NCI-H146 (cell line): ENCODE measurements around the gene CCDC148.
"Not testable (repeated sequence)": the region's sequence is repeated elsewhere in the genome, so short reads cannot be mapped to it uniquely, and the experiment has no call there.

ENCODE experiments used
- DNase-seq: peaks from one replicate; lab custom pipeline; 2025; lab: John Stamatoyannopoulos, UW

CCDC148 gene

DNA sequence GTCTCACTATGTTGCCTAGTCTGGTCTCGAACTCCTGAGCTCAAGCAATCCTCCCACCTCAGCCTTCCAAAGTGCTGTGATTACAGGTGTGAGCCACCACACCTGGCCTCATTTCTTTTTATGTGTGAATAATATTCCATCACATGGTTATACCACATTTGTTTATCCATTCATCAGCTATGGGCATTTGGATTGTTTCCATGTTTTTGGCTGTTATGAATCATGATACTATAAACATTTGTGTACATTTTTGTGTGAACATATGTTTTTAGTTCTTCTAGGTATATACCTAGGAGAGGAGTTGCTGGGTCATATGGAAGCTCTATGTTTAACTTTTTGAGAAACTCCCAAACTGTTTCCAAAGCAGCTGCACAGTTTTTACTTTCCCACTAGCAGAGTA is 24.6 kb upstream of the CCDC148 start:
- DNase-seq, result no peak

DNA sequence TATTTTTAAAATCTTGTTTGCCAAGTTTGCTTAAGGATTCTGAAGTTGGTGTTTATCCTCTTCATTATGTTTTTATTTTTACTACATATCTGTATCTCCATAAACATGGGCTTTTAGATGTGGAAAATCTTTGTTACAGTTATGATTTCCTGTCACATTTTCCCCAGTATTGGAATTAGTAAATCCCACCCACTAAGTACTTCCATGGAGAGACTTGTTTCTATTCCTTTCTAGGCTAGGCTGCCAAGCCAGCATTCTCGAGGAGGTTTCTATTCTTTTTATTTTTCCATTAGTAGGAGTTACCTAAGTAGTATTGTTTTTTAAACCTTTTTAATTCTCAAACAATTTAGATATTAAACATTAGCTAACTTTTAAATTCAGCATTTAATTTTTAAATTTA is 22.3 kb upstream of the CCDC148 start:
- DNase-seq, result no peak

DNA sequence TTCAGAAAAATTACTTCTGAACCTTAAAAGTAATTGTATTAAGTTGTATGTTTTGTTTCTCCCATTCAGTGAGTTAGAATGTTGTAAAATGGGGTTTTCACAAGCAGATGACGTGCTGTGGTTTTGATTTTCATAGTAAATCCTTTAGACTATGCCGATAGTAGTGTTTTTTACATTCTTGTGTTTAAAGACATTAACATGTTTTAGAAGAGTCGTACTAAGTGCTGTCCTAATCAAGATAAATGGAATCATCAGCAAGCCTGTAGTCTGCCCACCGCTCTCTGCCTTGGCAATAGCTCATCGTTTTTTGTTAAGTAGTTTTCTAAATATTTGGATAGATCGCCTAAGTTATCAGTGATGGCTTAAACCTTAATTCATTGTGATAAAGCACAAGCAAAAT is 21.7 kb upstream of the CCDC148 start:
- DNase-seq, result no peak

DNA sequence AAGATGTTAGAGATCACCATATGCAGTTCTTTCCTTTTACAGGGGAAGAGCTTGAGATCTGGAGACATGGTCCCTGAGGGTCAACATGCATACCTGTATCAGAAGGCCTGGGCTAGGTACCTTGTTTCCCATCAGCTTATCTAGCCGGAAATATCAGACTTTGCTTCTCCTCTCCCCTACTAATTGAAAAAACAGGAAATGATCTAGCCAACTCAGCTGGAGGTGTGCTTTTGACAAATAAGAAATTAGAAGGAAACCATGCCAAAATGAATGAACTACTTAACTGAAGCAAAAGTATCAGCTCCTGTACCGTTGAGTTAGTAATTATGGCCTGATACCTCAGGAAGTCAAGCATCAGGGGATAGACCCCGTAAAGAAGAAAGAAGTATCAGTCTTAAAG is 20.6 kb upstream of the CCDC148 start:
- DNase-seq, result peak; percentile 8

DNA sequence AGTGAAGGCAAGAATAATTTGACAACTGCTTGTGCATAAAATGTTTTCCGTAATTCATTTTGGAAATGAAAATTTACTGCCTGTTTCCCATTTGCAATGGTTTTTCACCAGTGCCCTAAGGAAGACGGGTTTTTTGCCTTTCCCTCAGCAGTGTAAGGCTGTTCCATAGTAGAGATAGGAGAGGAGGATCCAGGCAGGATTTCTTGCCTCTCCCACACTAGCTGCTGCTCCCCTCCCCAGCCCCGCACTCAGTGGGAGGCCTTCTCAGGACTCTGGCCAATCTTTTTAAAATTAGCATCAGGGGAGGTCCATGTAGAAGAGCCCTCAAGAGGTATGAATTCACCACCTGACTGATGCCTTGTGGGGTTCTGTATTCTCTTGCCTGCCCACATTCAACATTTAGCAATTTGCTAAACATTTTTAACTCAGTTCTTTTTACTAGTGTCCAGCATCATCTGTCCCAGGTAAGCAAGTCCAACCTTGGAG is 18.0 kb upstream of the CCDC148 start:
- DNase-seq, result not testable (repeated sequence)

DNA sequence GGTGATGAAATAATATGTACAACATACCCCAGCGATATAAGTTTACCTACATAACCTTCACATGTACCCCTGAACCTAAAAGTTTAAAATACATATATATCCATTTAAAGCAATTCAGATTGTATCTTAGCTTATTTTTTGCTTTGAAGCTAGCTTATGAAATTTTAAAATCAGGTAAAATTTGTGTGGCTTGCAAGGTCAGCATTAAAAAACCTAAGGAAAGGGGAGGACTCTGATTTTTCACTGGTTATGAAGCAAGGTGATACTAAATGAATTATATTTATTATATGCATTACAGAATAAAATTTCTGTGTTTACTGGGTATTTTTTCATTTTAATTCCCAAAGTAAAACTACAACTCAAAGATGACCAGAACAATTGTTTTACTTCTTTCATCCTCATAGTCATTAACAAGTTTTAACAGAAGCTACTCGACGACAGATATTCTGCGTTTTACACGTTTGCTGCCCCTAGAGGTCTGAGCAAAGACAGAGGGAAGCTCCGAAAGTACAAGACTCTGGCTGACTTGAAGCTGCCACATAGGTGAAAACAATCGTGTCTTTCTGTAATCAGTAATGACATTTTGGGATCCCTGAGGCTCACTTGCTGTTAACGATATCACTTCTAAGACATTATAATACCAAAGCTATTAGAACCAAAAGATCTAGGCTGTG is 17.3 kb upstream of the CCDC148 start:
- no peak for DNase-seq

DNA sequence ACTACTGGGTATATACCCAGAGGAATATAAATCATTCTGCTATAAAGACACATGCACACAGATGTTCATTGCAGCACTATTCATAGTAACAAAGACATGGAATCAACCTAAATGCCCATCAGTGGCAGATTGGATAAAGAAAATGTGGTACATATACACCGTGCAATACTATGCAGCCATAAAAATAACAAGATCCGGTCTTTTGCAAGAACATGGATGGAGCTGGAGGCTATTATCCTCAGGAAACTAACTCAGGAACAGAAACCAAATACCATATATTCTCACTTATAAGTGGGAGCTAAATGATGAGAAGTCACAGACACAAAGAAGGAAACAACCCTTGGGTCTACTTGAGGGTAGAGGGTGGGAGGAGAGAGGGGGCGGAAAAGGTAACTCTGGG is 16.7 kb upstream of the CCDC148 start:
- not testable (repeated sequence) for DNase-seq

DNA sequence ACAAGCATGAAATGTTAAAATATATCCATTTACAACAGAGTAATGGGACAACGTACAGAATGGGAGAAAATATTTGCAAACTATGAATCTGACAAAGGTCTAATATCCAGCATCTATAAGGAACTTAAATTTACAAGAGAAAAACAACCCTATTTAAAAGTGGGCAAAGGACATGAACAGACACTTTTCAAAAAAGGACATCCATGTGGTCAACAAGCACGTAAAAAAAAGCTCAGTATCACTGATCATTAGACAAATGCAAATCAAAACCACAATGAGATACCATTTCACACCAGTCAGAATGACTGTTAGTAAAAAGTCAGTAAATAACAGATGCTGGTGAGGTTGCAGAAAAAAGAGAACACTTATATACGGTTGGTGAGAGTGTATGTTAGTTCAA is 16.3 kb upstream of the CCDC148 start:
- DNase-seq, result not testable (repeated sequence)

DNA sequence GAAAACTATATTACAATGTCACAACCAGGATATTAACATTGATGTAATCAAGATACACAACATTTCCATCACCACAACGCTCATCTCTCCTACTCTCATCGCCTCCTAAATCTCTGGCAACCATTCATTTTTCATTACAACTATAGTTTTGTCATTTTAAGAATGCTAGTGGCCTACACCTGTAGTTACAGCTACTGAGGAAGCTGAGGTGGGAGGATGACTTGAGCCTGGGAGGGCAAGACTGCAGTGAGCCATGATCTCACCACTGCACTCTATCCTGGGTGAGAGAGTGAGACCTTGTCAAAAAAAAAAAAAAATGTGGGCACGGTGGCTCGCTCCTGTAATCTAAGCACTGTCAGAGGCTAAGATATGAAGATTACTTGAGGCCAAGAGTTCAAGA is 10.7 kb upstream of the CCDC148 start:
- DNase-seq, result no peak

DNA sequence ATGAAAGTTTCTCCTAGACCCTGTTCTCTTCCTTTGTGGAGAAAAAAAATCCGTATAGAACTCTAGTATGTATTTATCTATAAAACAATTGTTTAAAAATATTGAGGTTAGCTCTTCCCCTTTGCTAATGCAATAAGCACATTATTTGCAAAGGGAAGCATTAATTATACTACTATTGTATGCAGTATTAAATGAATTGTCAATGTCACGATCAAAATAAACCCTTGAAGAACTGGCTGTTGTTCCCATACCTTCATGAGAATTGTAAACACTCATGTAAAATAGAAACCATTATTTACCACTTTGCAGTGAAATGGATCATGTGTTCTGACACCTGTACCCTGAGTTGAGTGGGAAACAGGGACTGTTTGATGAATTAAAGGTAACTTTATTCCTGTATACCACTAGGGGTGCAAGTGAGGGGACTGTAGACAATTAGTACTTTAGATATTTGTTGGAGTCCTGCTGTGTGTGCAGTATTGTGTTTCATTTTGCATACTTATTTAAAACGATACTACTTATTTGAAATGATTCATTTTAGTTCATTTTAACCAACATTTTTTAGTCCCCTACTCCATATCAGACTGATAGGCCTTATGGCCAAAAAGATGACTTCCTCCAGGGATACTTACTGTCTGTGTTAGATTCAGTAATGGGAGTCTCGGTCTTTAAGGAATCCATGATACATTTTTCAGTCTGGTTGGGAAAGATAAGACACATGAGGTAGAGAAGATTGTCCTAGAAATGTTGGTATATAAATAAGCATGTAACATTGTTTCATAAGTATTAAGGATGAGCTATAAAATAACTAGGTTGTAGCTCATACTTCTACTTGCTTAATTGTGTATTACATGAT is 8.1 kb upstream of the CCDC148 start:
- peak; percentile 32 for DNase-seq

DNA sequence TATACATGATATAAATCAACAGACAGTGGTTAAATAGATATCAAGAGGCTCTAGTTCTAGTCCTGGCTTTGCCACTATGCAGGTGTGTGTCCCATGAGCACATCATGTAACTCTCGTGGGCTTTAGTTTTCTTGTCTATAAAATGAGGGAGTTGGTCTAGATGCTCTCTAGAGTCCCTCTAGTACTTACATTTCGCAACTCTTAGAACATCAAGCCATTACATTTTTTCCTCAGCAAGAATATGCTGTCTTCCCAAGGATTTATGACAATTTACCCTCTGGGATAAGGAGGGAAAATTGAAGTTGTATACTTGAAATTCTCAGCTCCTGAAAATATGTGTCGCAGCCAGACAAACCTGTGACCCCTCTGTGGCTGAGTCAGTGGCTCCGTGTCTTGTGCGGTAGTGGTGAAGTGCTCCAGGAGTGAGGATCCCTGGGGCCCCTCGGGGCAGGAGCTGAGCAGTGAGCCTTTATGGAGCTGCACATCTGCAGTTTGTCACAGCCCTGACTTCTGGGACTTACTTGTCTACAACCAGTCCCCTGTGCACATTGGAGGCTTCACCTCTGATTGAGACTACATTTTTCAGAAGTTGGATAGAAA is 7.0 kb upstream of the CCDC148 start:
- no peak for DNase-seq

DNA sequence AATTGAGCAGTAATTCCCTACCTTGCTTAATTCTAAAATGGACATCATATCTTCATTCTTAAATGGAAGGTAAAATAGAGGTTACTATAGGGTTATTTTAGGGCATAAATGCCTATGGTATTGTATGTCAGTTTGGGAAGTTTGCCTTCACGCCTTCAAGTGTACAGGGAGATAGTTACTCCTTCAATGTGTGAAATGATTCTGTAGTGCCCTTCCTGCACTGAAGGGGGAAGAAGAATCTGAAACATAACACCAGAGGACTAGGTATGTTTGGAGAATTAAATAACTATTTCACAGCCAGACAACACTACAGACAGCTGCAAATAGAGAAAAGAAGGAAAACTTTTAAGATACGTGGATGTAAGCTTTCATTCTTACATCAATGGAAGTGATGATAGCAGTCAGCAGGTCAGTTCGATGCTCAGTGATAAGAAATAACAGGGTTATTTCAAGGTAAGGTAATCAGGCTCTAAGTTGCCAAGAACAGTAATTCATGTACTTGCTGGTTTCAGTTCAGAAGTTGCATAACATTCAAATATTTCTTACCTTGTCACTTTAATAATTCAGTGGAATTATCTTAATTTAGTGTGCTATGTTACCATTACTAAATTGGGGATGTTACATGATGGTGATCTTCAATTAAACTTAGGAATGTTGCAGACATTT is 4.2 kb upstream of the CCDC148 start:
- DNase-seq, result no peak

DNA sequence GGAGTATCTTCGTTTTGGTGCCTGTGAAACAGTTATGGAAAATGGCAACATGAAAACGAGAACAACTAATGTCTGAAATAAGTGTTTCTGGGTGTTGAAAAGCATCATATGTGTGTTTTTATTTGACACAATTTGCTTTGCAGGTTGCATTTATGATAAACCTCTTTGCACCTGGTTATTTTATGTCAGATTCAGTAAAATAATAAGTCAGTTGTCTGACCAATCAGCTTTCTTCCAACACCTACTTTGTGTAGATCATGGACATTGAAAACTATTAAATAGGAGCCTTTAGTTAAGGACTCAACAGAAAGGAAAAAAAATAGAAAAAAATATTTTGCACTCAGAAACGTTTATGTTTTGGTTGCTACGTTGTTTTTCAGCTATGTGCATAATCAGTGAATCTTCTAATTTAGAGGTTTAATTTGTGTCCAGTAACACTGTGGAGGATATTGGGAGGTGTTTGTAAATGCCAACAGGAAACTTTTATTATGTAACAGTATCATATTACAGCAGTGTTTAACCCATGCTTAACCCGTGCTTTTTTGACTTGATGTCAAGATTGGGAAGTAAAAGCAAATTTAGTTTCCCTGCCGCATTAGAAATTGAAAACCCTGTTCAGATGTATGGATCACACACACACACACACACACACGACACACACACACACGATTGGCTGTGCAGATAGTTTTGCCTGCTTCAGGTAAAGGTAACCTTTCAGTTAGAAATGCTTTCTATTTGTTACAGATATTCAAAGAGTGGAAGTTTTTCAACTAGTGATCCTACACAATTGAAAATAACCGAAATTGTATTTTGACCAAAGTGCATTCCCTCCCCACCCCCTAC is 2.8 kb upstream of the CCDC148 start:
- DNase-seq, result no peak

DNA sequence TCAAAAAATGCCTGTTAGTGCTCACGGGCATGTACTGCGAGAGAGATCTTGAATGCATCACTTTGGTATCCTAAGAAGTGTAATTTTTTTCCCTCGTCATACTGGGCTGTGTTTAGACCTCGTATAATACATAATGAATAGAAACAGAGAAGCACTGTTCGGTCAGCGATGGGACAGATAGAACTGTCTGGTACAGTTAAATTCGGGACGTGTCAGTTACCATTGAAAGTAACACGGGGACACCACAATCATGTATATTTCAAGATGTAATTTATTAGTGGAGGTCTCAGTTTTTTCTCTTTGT is 2.0 kb upstream of the CCDC148 start:
- no peak for DNase-seq

DNA sequence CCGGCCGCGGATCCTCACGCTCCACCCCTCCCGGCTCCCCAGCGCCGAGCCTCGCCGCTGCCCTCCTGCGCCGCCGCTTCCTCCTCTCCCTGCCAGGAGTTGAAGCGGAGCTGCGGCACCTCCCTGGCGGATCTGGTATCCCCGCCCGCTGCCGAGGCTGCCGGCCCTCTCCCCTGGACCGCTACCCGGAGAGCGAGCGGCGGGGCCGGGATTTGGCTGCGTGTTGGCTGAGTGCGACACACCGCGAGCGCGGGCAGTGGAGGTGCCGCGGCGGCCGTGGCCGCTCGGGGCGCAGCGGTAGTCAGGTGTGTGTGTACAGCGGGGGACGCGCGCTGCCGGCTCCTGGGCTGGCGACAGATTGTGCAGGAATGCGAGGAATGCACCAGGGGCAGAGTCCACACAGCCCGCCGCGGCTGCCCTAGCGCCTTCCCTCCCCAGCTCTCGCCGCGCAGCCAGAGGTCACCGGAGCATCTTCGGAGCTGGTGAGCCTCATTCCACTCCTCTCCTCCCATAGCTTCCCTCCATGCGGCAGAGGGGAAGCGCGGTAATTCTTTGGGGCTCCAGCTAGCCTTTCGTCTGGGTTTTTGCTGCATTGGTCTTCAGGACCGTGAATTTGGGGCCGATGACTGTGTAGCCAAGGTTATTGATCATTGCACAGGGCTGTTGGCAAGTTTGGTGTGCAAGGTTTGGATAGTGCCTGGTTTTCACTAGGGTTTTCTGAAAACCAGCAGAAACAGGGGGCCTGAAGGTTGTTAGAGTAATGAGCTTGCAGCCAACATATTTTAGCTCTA is 1.5 kb upstream of the CCDC148 start:
- DNase-seq, result peak; percentile 70

DNA sequence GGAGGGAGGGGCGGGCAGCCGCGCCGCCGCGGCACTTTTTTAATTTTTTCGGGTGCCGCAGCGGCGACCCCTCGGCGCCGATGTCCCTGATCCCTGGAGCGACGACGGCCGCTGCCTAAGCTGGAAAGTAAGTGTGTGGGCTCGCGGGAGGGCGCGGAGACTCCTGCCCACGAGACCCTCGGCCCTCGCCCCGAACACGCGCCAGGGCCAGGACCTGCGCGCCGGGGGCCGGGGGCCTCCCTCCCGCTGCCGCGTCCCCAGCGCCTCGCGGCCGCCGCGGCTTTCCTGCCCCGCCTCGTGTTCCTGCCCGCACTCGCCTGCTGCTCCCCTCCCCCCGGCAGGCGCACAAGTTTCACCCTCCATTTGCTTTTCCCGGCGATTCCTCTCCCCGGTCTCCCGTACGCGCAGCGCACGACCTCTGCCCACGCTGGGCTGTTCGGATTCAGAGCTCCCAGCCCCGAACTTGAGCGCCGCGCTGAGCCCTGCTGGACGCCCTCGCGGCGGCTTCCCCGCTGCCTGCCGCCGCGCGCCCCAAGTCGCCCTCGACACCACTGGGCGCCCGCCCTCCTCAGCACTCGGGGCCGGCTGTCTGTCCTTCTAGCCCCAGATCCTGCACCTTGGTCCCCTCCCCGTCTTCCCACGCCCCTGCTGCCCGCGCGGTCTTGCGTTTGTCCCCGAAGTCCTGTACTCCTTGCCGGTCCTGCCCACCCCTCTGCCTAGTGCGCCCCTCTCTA is 706 bp upstream of the CCDC148 start:
- peak; percentile 69 for DNase-seq

DNA sequence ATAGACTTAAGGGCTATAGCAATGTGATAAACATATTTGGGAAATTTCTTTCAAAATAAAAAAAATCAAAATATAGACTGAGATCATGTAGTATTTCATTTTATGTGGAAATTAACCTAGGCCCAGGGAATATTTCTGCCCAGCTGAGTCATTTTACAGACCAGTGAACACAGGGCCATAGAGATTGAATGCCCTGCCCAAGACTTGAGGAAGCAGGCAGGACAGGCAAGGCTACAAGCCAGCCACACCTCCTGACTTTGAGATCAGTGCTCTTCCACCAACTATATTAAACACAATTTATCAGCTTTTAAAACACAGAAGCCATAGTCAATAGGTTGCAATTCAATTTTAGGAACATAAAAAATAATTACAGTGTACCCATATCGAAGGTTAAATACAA is 12.9 kb downstream of the CCDC148 start:
- DNase-seq, result no peak

DNA sequence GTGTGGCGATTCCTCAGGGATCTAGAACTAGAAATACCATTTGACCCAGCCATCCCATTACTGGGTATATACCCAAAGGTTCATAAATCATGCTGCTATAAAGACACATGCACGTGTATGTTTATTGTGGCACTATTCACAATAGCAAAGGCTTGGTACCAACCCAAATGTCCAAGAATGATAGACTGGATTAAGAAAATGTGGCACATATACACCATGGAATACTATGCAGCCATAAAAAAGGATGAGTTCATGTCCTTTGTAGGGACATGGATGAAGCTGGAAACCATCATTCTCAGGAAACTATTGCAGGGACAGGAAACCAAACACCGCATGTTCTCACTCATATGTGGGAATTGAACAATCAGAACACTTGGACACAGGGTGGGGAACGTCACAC is 17.5 kb downstream of the CCDC148 start:
- not testable (repeated sequence) for DNase-seq

DNA sequence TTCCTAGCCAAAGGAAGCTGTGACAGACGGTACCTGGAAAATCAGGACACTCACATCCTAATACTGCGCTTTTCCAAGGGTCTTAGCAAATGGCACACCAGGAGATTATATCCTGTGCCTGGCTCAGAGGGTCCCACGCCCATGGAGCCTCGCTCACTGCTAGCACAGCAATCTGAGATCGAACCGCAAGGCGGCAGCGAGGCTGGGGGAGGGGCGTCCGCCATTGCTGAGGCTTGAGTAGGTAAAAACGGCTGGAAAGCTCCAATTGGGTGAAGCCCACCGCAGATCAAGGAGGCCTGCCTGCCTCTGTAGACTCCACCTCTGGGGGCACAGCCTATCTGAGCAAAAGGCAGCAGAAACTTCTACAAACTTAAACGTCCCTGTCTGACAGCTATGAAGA is 22.8 kb downstream of the CCDC148 start:
- not testable (repeated sequence) for DNase-seq

DNA sequence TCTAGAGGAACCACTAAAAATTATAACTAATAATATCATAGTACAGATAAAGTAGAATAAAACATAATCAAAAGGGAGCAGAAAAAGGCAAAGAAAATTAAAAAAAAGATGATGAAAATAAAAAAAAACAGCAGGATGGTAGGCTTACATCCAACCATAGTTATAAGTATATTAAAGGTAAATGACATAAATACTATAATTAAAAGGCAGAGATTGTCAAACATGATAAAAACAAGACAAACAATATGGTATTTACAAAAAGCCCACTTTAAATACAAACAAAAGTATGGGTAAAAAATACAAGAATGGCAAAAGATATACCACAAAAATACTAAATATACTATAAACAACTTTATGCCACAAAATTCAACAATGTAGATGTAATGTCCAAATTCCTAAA is 24.4 kb downstream of the CCDC148 start:
- no peak for DNase-seq
